HEK293 (cell line): ENCODE results near the gene CD93.

Source experiments
- ZEB2 ChIP-seq: fragments of 450-650 bp; formaldehyde crosslinking; IDR thresholded peaks from 2 replicates; pipeline ENCODE4 v1.5.1; 2016; ENCODE audit warnings: missing biosample characterization, missing genetic modification characterization
- TF ChIP-seq, protein P1 (sequence below): fragments of 450-650 bp; formaldehyde crosslinking; IDR thresholded peaks from 2 replicates; pipeline ENCODE4 v1.5.1; 2016; ENCODE audit warnings: missing biosample characterization, missing genetic modification characterization, low read depth
- TF ChIP-seq, protein P2 (sequence below): fragments of 450-650 bp; formaldehyde crosslinking; IDR thresholded peaks from 2 replicates; pipeline ENCODE4 v1.5.1; 2016; ENCODE audit warnings: missing biosample characterization, missing genetic modification characterization

DNA sequence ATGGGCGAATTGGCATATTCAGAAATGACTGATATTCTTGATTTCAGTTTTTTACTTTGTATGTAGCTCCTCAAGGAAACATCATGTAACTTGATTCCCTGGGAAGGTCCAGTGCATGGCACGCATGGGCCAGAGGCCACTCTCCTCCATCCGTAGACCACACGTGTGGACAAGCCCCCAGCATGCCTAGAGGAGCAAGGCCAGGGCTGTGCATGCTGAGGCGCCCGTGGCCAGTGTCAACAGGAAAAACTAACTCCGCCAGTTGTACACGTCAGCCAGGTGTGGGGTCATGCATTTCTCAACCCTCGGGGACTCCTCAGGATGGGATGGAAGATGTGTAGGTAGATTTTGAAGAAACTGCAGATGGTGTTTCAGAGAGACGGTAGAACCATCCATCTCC is 37.8 kb upstream of the CD93 start:
- TF ChIP-seq, protein P1, sequence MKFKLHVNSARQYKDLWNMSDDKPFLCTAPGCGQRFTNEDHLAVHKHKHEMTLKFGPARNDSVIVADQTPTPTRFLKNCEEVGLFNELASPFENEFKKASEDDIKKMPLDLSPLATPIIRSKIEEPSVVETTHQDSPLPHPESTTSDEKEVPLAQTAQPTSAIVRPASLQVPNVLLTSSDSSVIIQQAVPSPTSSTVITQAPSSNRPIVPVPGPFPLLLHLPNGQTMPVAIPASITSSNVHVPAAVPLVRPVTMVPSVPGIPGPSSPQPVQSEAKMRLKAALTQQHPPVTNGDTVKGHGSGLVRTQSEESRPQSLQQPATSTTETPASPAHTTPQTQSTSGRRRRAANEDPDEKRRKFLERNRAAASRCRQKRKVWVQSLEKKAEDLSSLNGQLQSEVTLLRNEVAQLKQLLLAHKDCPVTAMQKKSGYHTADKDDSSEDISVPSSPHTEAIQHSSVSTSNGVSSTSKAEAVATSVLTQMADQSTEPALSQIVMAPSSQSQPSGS (tag by site-specific recombination), result no peak
- TF ChIP-seq, protein P2, sequence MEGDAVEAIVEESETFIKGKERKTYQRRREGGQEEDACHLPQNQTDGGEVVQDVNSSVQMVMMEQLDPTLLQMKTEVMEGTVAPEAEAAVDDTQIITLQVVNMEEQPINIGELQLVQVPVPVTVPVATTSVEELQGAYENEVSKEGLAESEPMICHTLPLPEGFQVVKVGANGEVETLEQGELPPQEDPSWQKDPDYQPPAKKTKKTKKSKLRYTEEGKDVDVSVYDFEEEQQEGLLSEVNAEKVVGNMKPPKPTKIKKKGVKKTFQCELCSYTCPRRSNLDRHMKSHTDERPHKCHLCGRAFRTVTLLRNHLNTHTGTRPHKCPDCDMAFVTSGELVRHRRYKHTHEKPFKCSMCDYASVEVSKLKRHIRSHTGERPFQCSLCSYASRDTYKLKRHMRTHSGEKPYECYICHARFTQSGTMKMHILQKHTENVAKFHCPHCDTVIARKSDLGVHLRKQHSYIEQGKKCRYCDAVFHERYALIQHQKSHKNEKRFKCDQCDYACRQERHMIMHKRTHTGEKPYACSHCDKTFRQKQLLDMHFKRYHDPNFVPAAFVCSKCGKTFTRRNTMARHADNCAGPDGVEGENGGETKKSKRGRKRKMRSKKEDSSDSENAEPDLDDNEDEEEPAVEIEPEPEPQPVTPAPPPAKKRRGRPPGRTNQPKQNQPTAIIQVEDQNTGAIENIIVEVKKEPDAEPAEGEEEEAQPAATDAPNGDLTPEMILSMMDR (tag by site-specific recombination), result no peak
- no peak for TF ChIP-seq ZEB2 (tag by site-specific recombination)
